Sigmoid colon (tissue), 7 donors: ENCODE measurements around the gene FAM24B. TPM values are rescaled to one million over a fixed set of nuclear protein-coding genes. Genes with fewer than 3 reads are reported as not detected.
A peak's percentile ranks its signal among the peaks of the same experiment; 100 is the strongest.

Source experiments
- DNase-seq: peaks from one replicate; pipeline ENCODE4 v3.0.0-alpha.2; 2019
- H3K27ac ChIP-seq, 4 donors: fragments of 200-600 bp; sonication (generic); one replicate each; pipeline ENCODE4 v1.5.1; 2016 to 2019; ENCODE audit warnings: mild to moderate bottlenecking in 1 of 4
- H3K27me3 ChIP-seq, 3 donors: fragments of 200-600 bp; sonication (generic); one replicate each; pipeline ENCODE4 v1.5.1; 2019; ENCODE audit warnings: mild to moderate bottlenecking in 1 of 3
- H3K36me3 ChIP-seq, 4 donors: fragments of 200-600 bp; sonication (generic); one replicate each; pipeline ENCODE4 v1.5.1; 2016 to 2019
- H3K4me1 ChIP-seq, 4 donors: fragments of 200-600 bp; sonication (generic); one replicate each; pipeline ENCODE4 v1.5.1; 2017 to 2019
- H3K4me3 ChIP-seq, 4 donors: fragments of 200-600 bp; sonication (generic); one replicate each; pipeline ENCODE4 v1.5.1; 2017 to 2019; ENCODE audit warnings: mild to moderate bottlenecking in 2 of 4, moderate library complexity in 1 of 4
- H3K9me3 ChIP-seq, 4 donors: fragments of 200-600 bp in 3 of 4; sonication (generic) in 3 of 4; one replicate each; pipeline versions ENCODE4 v1.5.1 to v1.6.1; 2013 to 2019
- EP300 ChIP-seq, 4 donors: sonication (generic); formaldehyde crosslinking; IDR thresholded peaks; one replicate each; pipeline ENCODE4 v1.6.1; 2017; ENCODE audit warnings: antibody characterized with exemption in 4 of 4
- POLR2A ChIP-seq, 2 donors: fragments of 450-650 bp; IDR thresholded peaks; one replicate each; pipeline ENCODE4 v1.6.1; 2016; ENCODE audit warnings: antibody characterized with exemption in 2 of 2, mild to moderate bottlenecking in 2 of 2, moderate library complexity in 2 of 2
- POLR2AphosphoS5 ChIP-seq, 4 donors: sonication (generic); formaldehyde crosslinking; IDR thresholded peaks; one replicate each; pipeline ENCODE4 v1.6.1; 2017; ENCODE audit warnings: antibody characterized with exemption in 4 of 4
- WGBS, 2 donors: extraction: QIAGEN DNeasy Blood & Tissue Kit; methylation state at CpG; one replicate each; pipeline ENCODE4 v1.1.7; 2013; 5-methylcytosine and 5-hydroxymethylcytosine counted together
- intact Hi-C: fragments of 100-400 bp; cut with DNase I; formaldehyde crosslinking; loops from one replicate; pipeline ENCODE4 v1.15.1; 2023
- polyA plus RNA-seq, 3 donors: library from polyadenylated mRNA; stranded (reverse); fragments of 200-250 nt; gene quantifications; one replicate each; pipeline ENCODE4 v1.2.3, GENCODE V29; 2013
- total RNA-seq, 4 donors: library from RNA; depleted of rRNA; stranded (reverse); fragments of >200 nt; gene quantifications; one replicate each; pipeline ENCODE4 v1.1.0, GENCODE V29; 2016
- TF ChIP-seq, protein P1 (sequence below), 4 experiments: fragments of 450-650 bp in 3 of 4; fragments of 200-600 bp in 1 of 4; IDR thresholded peaks; one replicate each; pipeline ENCODE4 v1.5.1; 2016 to 2019; ENCODE audit warnings: antibody characterized with exemption in 4 of 4, mild to moderate bottlenecking in 3 of 4, moderate library complexity in 2 of 4
- donor health status: healthy with polysubstance abuse.
- donor health status: Bipolar disorder and iron deficiency.
- donor health status: healthy.

Gene FAM24B
- total and polyA plus RNA-seq, 7 donors, result 0.99 to 4.6 (median 4.3) TPM; not detected in 3

DNA sequence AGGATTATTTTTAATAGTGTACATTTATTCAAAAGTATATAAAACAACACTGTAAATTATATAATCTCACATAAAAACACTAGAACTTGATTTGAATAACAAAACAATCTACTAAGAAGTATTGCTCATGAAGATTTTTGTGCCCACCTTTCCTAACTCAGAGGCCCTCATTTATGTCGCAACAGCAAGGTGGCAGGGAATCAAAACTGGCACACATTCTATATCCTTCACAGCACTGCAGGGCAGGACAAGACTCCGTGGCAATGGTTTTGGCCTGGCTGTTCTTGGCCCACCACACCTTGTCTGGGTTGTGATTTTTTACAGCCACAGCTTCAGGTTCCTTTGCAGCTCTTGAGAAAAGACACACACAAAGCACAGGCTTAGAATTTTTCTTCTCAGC lies 30.3 kb downstream of the FAM24B start:
- Histone ChIP-seq H3K27ac (no peak overlapping the region), H3K4me1 (peaks cover 0 to 8% (median 0%) of the 10 kb centered on the region in 4 donors), H3K36me3 (peaks cover 0 to 19% (median 1%) of the 10 kb centered on the region in 4 donors), H3K9me3 (no peaks in the 10 kb centered on the region), H3K4me3 (no peak overlapping the region), H3K27me3 (no peaks in the 10 kb centered on the region)
- 94 to 96% methylated on average over 2 of the region's 2 CpGs for WGBS, 2 donors
- DNase-seq, result no peak
- intact Hi-C loops, result no loop called here
- TF ChIP-seq POLR2AphosphoS5 (IDR thresholded peaks at IDR 0.05) (no peak), EP300 (IDR thresholded peaks at IDR 0.05) (no peak), POLR2A (IDR thresholded peaks at IDR 0.05) (no peak)
- TF ChIP-seq, protein P1, sequence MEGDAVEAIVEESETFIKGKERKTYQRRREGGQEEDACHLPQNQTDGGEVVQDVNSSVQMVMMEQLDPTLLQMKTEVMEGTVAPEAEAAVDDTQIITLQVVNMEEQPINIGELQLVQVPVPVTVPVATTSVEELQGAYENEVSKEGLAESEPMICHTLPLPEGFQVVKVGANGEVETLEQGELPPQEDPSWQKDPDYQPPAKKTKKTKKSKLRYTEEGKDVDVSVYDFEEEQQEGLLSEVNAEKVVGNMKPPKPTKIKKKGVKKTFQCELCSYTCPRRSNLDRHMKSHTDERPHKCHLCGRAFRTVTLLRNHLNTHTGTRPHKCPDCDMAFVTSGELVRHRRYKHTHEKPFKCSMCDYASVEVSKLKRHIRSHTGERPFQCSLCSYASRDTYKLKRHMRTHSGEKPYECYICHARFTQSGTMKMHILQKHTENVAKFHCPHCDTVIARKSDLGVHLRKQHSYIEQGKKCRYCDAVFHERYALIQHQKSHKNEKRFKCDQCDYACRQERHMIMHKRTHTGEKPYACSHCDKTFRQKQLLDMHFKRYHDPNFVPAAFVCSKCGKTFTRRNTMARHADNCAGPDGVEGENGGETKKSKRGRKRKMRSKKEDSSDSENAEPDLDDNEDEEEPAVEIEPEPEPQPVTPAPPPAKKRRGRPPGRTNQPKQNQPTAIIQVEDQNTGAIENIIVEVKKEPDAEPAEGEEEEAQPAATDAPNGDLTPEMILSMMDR (IDR thresholded peaks at IDR 0.05), result no peak

DNA sequence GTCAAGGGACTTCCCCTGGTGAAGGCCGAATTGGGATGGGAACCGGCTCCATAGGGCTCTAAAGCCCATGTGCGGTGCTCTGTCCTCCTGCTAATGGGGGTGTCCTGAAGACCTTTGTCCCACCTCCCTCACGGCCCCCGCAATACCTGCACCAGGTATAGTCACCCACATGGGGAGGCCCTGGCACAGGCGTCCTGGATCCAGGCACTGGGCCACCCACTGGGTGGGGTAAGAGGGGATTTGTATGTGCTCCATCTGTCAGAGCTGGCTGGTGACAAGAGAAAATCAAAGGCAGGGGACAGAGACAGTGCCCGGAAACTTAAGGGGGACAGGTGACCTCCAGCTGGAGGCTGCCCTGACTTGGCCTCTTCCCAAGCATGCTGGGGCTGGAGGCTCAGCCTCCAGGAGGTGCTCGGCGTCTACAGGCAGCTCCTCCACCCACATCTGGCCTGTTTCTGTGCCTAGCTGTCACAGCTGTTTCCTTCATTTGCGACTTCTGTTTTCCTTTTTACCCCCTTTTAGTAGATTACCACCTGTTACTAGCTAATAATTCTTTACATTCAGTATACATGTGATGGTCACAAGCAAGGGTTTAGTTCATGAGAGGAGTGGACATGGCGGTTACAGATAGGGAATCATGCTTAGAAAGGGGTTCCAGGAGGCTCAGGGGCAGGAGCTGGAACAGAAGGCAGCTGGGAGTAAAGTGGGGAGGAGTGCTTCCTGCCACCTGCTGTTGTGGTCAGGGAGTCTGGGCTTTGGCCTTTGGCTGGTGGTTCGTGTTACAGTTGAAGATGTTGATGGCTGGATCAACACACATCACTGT lies 31.4 kb downstream of the FAM24B start:
- peaks cover 0 to 8% (median 1%) of the 10 kb centered on the region in 4 donors for H3K36me3 ChIP-seq

DNA sequence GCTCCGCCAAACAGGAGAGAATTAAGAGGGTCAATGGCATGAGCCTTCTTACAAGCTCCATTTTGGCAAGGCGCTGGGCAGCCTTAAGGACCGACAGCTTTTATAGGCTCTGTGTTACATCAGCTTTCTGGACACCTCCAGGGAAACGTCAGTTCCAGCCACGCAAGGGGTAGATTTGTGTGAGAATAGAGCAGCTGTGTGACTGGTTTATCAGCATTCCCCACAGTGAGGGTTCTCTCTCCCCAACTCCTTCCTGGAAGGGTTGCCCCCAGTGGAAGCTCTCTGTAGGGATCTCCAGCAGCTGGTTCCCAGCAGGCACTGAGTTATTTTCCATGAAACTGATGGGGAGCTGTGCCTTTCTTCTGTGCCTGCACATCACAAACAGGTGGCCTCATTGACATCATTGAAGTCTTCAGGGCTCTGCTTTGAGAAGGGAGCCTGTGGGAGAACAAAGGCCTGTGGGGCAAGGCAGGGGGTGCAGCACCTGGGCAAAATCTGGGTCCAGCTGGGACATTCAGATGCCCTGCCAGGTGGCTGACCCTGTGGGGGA lies 33.5 kb downstream of the FAM24B start, which contains the start of gene CUZD1:
Gene CUZD1 (minus strand): TSS at position 75 of the 550 bp plus-strand sequence. CDS start 14 bp downstream, at position 61.
- Histone ChIP-seq H3K27me3 (no peaks in the 10 kb centered on the region), H3K4me1 (peaks cover 0 to 8% (median 0%) of the 10 kb centered on the region in 4 donors), H3K4me3 (no peak within 1 kb of the TSS), H3K9me3 (no peaks in the 10 kb centered on the region), H3K27ac (no peak within 1 kb of the TSS), H3K36me3 (no peaks in the 10 kb centered on the region)
- no peak for DNase-seq
- 89 to 92% methylated on average over 5 of the region's 5 CpGs for WGBS, 2 donors
- peak in 1 of 4 donors; percentile 44 for TF ChIP-seq POLR2AphosphoS5 (IDR thresholded peaks at IDR 0.05)
- TF ChIP-seq, protein P1 (IDR thresholded peaks at IDR 0.05), result no peak
- intact Hi-C loops, result no loop called here

More for the DNA sequence above, 31.4 kb downstream of the FAM24B start:
- TF ChIP-seq EP300 (IDR thresholded peaks at IDR 0.05), result no peak
- intact Hi-C loops, result no loop called here
- no peak for DNase-seq
- 74 to 90% methylated on average over 12 of the region's 12 CpGs for whole genome bisulfite sequencing, 2 donors
- no peak overlapping the region for H3K4me3 ChIP-seq
- H3K4me1 ChIP-seq, result peaks cover 0 to 8% (median 0%) of the 10 kb centered on the region in 4 donors
- H3K27me3 ChIP-seq, result no peaks in the 10 kb centered on the region
- no peaks in the 10 kb centered on the region for H3K9me3 ChIP-seq
- no peak overlapping the region for H3K27ac ChIP-seq

DNA sequence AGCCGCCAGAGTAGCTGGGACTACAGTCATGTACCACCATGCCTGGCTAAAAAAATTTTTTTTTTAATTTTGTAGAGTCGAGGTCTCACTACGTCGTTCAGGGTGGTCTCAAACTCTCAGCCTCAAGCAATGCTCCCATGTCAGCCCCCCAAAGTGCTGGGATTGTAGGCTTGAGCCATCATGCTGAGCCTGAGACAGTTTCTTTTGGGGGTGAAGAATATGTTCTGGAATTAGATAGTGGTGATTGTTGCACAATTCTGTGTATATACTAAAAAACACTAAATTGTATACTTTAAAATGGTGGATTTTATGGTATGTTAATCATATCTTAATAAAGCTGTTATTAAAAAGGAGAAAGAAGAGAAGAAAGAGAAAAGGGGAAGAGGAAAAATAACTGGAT lies 35.2 kb downstream of the FAM24B start:
- H3K27ac ChIP-seq, result no peak overlapping the region
- 96 to 97% methylated on average over 4 of the region's 4 CpGs for WGBS, 2 donors
- intact Hi-C loops, result no loop called here
- no peaks in the 10 kb centered on the region for H3K9me3 ChIP-seq
- no peaks in the 10 kb centered on the region for H3K36me3 ChIP-seq
- TF ChIP-seq POLR2A (IDR thresholded peaks at IDR 0.05) (no peak), EP300 (IDR thresholded peaks at IDR 0.05) (no peak), POLR2AphosphoS5 (IDR thresholded peaks at IDR 0.05) (no peak)
- TF ChIP-seq, protein P1 (IDR thresholded peaks at IDR 0.05), result no peak
- H3K27me3 ChIP-seq, result no peaks in the 10 kb centered on the region
- no peak for DNase-seq
- H3K4me3 ChIP-seq, result no peak overlapping the region
- H3K4me1 ChIP-seq, result peaks cover 0 to 8% (median 0%) of the 10 kb centered on the region in 4 donors

DNA sequence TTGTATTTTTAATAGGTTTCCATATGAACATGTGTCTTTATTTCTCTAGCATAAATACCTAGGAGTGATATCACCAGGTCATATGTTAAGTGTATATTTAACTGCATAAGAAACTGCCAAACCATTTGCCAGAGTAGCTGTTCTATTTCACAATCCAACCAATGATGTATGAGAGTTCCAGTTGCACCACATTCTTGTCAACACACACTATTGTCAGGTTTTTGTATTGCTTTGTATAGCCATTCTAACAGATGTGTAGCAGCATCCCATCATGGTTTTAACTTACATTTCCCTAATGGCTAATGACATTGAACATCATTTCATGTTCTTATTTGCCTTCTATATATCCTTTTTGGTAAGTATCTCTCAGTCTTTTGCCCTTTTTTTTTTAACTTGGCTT lies 37.8 kb downstream of the FAM24B start:
- H3K27me3 ChIP-seq, result no peaks in the 10 kb centered on the region
- no peak overlapping the region for H3K27ac ChIP-seq
- H3K4me3 ChIP-seq, result no peak overlapping the region
- intact Hi-C loops, result no loop called here
- peaks cover 0 to 16% (median 0%) of the 10 kb centered on the region in 4 donors for H3K36me3 ChIP-seq
- no peak for DNase-seq
- TF ChIP-seq POLR2A (IDR thresholded peaks at IDR 0.05), result no peak
- TF ChIP-seq, protein P1 (IDR thresholded peaks at IDR 0.05), result no peak
- TF ChIP-seq POLR2AphosphoS5 (IDR thresholded peaks at IDR 0.05), result no peak
- TF ChIP-seq EP300 (IDR thresholded peaks at IDR 0.05), result no peak
- no peaks in the 10 kb centered on the region for H3K9me3 ChIP-seq
- H3K4me1 ChIP-seq, result peaks cover 0 to 8% (median 0%) of the 10 kb centered on the region in 4 donors
